HUES64 (cell line): ENCODE data around the gene AIFM3.
"Not testable (repeated sequence)": the region's sequence is repeated elsewhere in the genome, so short reads cannot be mapped to it uniquely, and the experiment has no call there.

Experiments
- H3K27ac ChIP-seq: 2 replicates; pipeline ENCODE4 v1.7.0; 2013; ENCODE audit warnings: low read depth, low read length, inconsistent platforms
- H3K27me3 ChIP-seq: 2 replicates; pipeline ENCODE4 v1.6.1; 2013; ENCODE audit warnings: mild to moderate bottlenecking, low read length; ENCODE audit not compliant: insufficient read depth
- H3K36me3 ChIP-seq: 2 replicates; pipeline ENCODE4 v1.6.1; 2013; ENCODE audit warnings: mild to moderate bottlenecking, low read length; ENCODE audit not compliant: insufficient read depth
- H3K4me1 ChIP-seq: 2 replicates; pipeline ENCODE4 v1.6.1; 2013; ENCODE audit warnings: mild to moderate bottlenecking, low read length, moderate library complexity; ENCODE audit not compliant: insufficient read depth
- H3K4me3 ChIP-seq: 2 replicates; pipeline ENCODE4 v1.5.1; 2013; ENCODE audit warnings: mild to moderate bottlenecking, low read length, moderate library complexity
- H3K9ac ChIP-seq: 2 replicates; pipeline ENCODE4 v1.6.1; 2013; ENCODE audit warnings: mild to moderate bottlenecking, low read depth, low read length
- H3K9me3 ChIP-seq: 2 replicates; pipeline ENCODE4 v1.6.1; 2013; ENCODE audit warnings: low read depth, low read length; ENCODE audit not compliant: insufficient read depth
- WGBS: fragments of 150-250, 120-280 bp; methylation state at CpG from one replicate; pipeline ENCODE4 v1.1.7; 2013; ENCODE audit warnings: missing lambda C conversion rate; 5-methylcytosine and 5-hydroxymethylcytosine counted together

The AIFM3 gene

GRCh38 chr22:20972014-20972694 is 5.1 kb downstream of the AIFM3 start:
- H3K4me3 ChIP-seq, H3K4me1 ChIP-seq, H3K27ac ChIP-seq, H3K9ac ChIP-seq, H3K9me3 ChIP-seq, H3K36me3 ChIP-seq: not testable (repeated sequence)
- H3K27me3 ChIP-seq, result peaks cover 28% of the 10 kb centered on the region
- 93% methylated on average over 10 of the region's 11 CpGs for WGBS

GRCh38 chr22:20972933-20973577 is 6.0 kb downstream of the AIFM3 start:
- no peak overlapping the region for H3K4me3 ChIP-seq
- no peak overlapping the region for H3K9ac ChIP-seq
- H3K27ac ChIP-seq, result no peak overlapping the region
- no peaks in the 10 kb centered on the region for H3K9me3 ChIP-seq
- peaks cover 5% of the 10 kb centered on the region; the same call in 1 of the 2 replicates for H3K4me1 ChIP-seq
- H3K36me3 ChIP-seq, result no peaks in the 10 kb centered on the region
- H3K27me3 ChIP-seq, result peaks cover 20% of the 10 kb centered on the region
- WGBS, result 83% methylated on average over 20 of the region's 21 CpGs

- Histone ChIP-seq H3K9me3 (peaks cover 6% of the 10 kb centered on the region), H3K27me3 (peaks cover 13% of the 10 kb centered on the region), H3K4me1 (no peaks in the 10 kb centered on the region), H3K4me3 (no peak overlapping the region), H3K36me3 (no peaks in the 10 kb centered on the region), H3K27ac (no peak overlapping the region), H3K9ac (no peak overlapping the region)
- 87% methylated on average over 21 of the region's 21 CpGs for WGBS
Measured at GRCh38 chr22:20973634-20974286, 6.7 kb downstream of the AIFM3 start.

GRCh38 chr22:20974336-20974955 is 7.4 kb downstream of the AIFM3 start:
- Histone ChIP-seq H3K4me3 (no peak overlapping the region), H3K9ac (no peak overlapping the region), H3K27ac (no peak overlapping the region), H3K36me3 (no peaks in the 10 kb centered on the region), H3K4me1 (peaks cover under 1% of the 10 kb centered on the region; the same call in 1 of the 2 replicates), H3K27me3 (peaks cover 8% of the 10 kb centered on the region), H3K9me3 (peaks cover 9% of the 10 kb centered on the region)
- WGBS, result 88% methylated on average over 16 of the region's 16 CpGs

- WGBS, result 90% methylated on average over 14 of the region's 14 CpGs
Measured at GRCh38 chr22:20975541-20976290, 8.7 kb downstream of the AIFM3 start.

GRCh38 chr22:20976291-20976877 is 9.3 kb downstream of the AIFM3 start:
- no peak overlapping the region for H3K27ac ChIP-seq
- peaks cover 12% of the 10 kb centered on the region for H3K4me1 ChIP-seq
- 92% methylated on average over 24 of the region's 24 CpGs for WGBS
- H3K27me3 ChIP-seq, result peaks cover 11% of the 10 kb centered on the region
- H3K36me3 ChIP-seq, result no peaks in the 10 kb centered on the region
- no peak overlapping the region for H3K9ac ChIP-seq
- H3K4me3 ChIP-seq, result no peak overlapping the region
- peaks cover 9% of the 10 kb centered on the region for H3K9me3 ChIP-seq

More at GRCh38 chr22:20975541-20976290, 8.7 kb downstream of the AIFM3 start:
- Histone ChIP-seq H3K4me1 (peaks cover 9% of the 10 kb centered on the region; the same call in 1 of the 2 replicates), H3K27ac (no peak overlapping the region), H3K27me3 (peaks cover 11% of the 10 kb centered on the region), H3K36me3 (no peaks in the 10 kb centered on the region), H3K4me3 (no peak overlapping the region), H3K9me3 (peaks cover 9% of the 10 kb centered on the region), H3K9ac (no peak overlapping the region)

GRCh38 chr22:20977019-20977418 is 10.0 kb downstream of the AIFM3 start:
- 90% methylated on average over 7 of the region's 11 CpGs for WGBS
- Histone ChIP-seq H3K27ac (no peak overlapping the region), H3K4me3 (no peak overlapping the region), H3K9ac (no peak overlapping the region), H3K36me3 (no peaks in the 10 kb centered on the region), H3K9me3 (peaks cover 9% of the 10 kb centered on the region), H3K4me1 (peaks cover 14% of the 10 kb centered on the region), H3K27me3 (peaks cover 11% of the 10 kb centered on the region)

GRCh38 chr22:20977516-20978170 is 10.6 kb downstream of the AIFM3 start:
- no peak overlapping the region for H3K9ac ChIP-seq
- H3K27ac ChIP-seq, result no peak overlapping the region
- peaks cover 14% of the 10 kb centered on the region for H3K27me3 ChIP-seq
- H3K36me3 ChIP-seq, result no peaks in the 10 kb centered on the region
- peaks cover 9% of the 10 kb centered on the region for H3K9me3 ChIP-seq
- H3K4me3 ChIP-seq, result no peak overlapping the region
- peaks cover 14% of the 10 kb centered on the region for H3K4me1 ChIP-seq
- 90% methylated on average over 17 of the region's 17 CpGs for WGBS

GRCh38 chr22:20978419-20978818 is 11.4 kb downstream of the AIFM3 start:
- no peak overlapping the region for H3K9ac ChIP-seq
- peaks cover 9% of the 10 kb centered on the region for H3K9me3 ChIP-seq
- H3K36me3 ChIP-seq, result no peaks in the 10 kb centered on the region
- H3K4me1 ChIP-seq, result peaks cover 14% of the 10 kb centered on the region
- peaks cover 17% of the 10 kb centered on the region for H3K27me3 ChIP-seq
- H3K27ac ChIP-seq, result no peak overlapping the region
- WGBS, result 90% methylated on average over 2 of the region's 2 CpGs
- H3K4me3 ChIP-seq, result no peak overlapping the region

GRCh38 chr22:20979243-20979809 is 12.3 kb downstream of the AIFM3 start:
- Histone ChIP-seq H3K9ac (peak overlapping the region; percentile 45), H3K9me3 (peaks cover 9% of the 10 kb centered on the region), H3K36me3 (peaks cover 5% of the 10 kb centered on the region; the same call in 1 of the 2 replicates), H3K4me3 (peak overlapping the region; percentile 52), H3K27me3 (peaks cover 17% of the 10 kb centered on the region), H3K27ac (peak overlapping the region; percentile 46; the same call in 1 of the 2 replicates), H3K4me1 (peaks cover 14% of the 10 kb centered on the region)
- WGBS, result 16% methylated on average over 39 of the region's 39 CpGs
